Mesenchymal stem cell (in vitro differentiated cells and primary cell): ENCODE data around the gene GUCY2F.

ENCODE experiments used
- DNase-seq: peaks from one replicate; pipeline ENCODE4 v3.0.0-alpha.2; 2013
- H2AFZ ChIP-seq: one replicate; pipeline ENCODE4 v1.6.1; 2013; ENCODE audit warnings: low read depth, mild to moderate bottlenecking, control low read depth, inconsistent platforms, low read length, moderate library complexity
- H2AK5ac ChIP-seq: 2 replicates; pipeline ENCODE4 v1.6.1; 2013; ENCODE audit warnings: low read length, moderate library complexity, mild to moderate bottlenecking, inconsistent platforms; ENCODE audit not compliant: severe bottlenecking
- H2BK120ac ChIP-seq: one replicate; pipeline ENCODE4 v1.6.1; 2013; ENCODE audit warnings: low read depth, mild to moderate bottlenecking, inconsistent platforms, low read length, moderate library complexity
- H2BK12ac ChIP-seq, 2 experiments: one replicate each; pipeline ENCODE4 v1.6.1; 2013; ENCODE audit warnings: inconsistent platforms in 2 of 2, low read length in 2 of 2, mild to moderate bottlenecking in 2 of 2, moderate library complexity in 2 of 2, control low read depth in 1 of 2
- H2BK15ac ChIP-seq: one replicate; pipeline ENCODE4 v1.6.1; 2013; ENCODE audit warnings: mild to moderate bottlenecking, low read depth, inconsistent platforms; ENCODE audit not compliant: poor library complexity, severe bottlenecking
- H2BK5ac ChIP-seq: 2 replicates; pipeline ENCODE4 v1.6.1; 2013; ENCODE audit warnings: low read depth, mild to moderate bottlenecking, low read length, control low read depth, inconsistent platforms; ENCODE audit not compliant: poor library complexity, severe bottlenecking
- H3K14ac ChIP-seq, 2 experiments: one replicate each; pipeline ENCODE4 v1.6.1; 2013; ENCODE audit warnings: inconsistent platforms in 2 of 2, low read length in 2 of 2, control low read depth in 1 of 2, mild to moderate bottlenecking in 1 of 2, moderate library complexity in 1 of 2
- H3K18ac ChIP-seq, 2 experiments: one replicate each; pipeline ENCODE4 v1.6.1; 2013; ENCODE audit warnings: inconsistent platforms in 2 of 2, low read length in 2 of 2, control low read depth in 1 of 2, low read depth in 1 of 2, mild to moderate bottlenecking in 1 of 2
- H3K23ac ChIP-seq, 2 experiments: one replicate each; pipeline ENCODE4 v1.6.1; 2013; ENCODE audit warnings: inconsistent platforms in 2 of 2, low read length in 2 of 2, mild to moderate bottlenecking in 2 of 2, moderate library complexity in 2 of 2, control low read depth in 1 of 2
- H3K27ac ChIP-seq: 2 replicates; pipeline ENCODE4 v1.5.1; 2013; ENCODE audit warnings: mild to moderate bottlenecking, moderate library complexity, low read length, control low read depth, inconsistent platforms; ENCODE audit not compliant: poor library complexity, severe bottlenecking
- H3K27me3 ChIP-seq, 2 experiments: 2 replicates each; pipeline versions ENCODE4 v1.6.1 to v1.7.0; 2013; ENCODE audit warnings: low read length in 2 of 2, mild to moderate bottlenecking in 2 of 2, moderate library complexity in 2 of 2, control low read depth in 1 of 2, inconsistent platforms in 1 of 2; ENCODE audit not compliant: control insufficient read depth in 1 of 2, insufficient read depth in 1 of 2
- H3K36me3 ChIP-seq, 2 experiments: 2 replicates each; pipeline versions ENCODE4 v1.6.1 to v1.7.0; 2013; ENCODE audit warnings: low read length in 2 of 2, control low read depth in 1 of 2, inconsistent platforms in 1 of 2, low read depth in 1 of 2, mild to moderate bottlenecking in 1 of 2; ENCODE audit not compliant: insufficient read depth in 2 of 2, control insufficient read depth in 1 of 2
- H3K4ac ChIP-seq, 2 experiments: one replicate each; pipeline ENCODE4 v1.6.1; 2013; ENCODE audit warnings: inconsistent platforms in 2 of 2, low read length in 2 of 2, mild to moderate bottlenecking in 2 of 2, moderate library complexity in 2 of 2, control low read depth in 1 of 2, low read depth in 1 of 2
- H3K4me1 ChIP-seq: 2 replicates; pipeline ENCODE4 v1.6.1; 2013; ENCODE audit warnings: low read depth, low read length, control low read depth; ENCODE audit not compliant: control insufficient read depth, insufficient read depth
- H3K4me2 ChIP-seq: 2 replicates; pipeline ENCODE4 v1.6.1; 2013; ENCODE audit warnings: low read length, mild to moderate bottlenecking, inconsistent platforms; ENCODE audit not compliant: poor library complexity, severe bottlenecking
- H3K4me3 ChIP-seq, 2 experiments: 2 replicates each; pipeline versions ENCODE4 v1.5.1 to v1.7.0; 2013; ENCODE audit warnings: low read length in 2 of 2, mild to moderate bottlenecking in 2 of 2, control low read depth in 1 of 2, low read depth in 1 of 2; ENCODE audit not compliant: insufficient read depth in 1 of 2
- H3K79me1 ChIP-seq: replicated peaks from 2 replicates; pipeline ENCODE4 v1.6.1; 2013; ENCODE audit warnings: mild to moderate bottlenecking, control low read depth, low read length, inconsistent platforms; ENCODE audit not compliant: poor library complexity, severe bottlenecking
- H3K9ac ChIP-seq: 2 replicates; pipeline ENCODE4 v1.7.0; 2013; ENCODE audit warnings: mild to moderate bottlenecking, low read length, moderate library complexity
- H3K9me3 ChIP-seq: 2 replicates; pipeline ENCODE4 v1.7.0; 2013; ENCODE audit warnings: mild to moderate bottlenecking, low read length; ENCODE audit not compliant: control insufficient read depth
- H4K8ac ChIP-seq: one replicate; pipeline ENCODE4 v1.6.1; 2013; ENCODE audit warnings: inconsistent platforms, mild to moderate bottlenecking, low read length, moderate library complexity
- H4K91ac ChIP-seq: one replicate; pipeline ENCODE4 v1.6.1; 2013; ENCODE audit warnings: mild to moderate bottlenecking, low read length, inconsistent platforms
- WGBS: methylation state at CpG from one replicate; pipeline ENCODE4 v1.1.7; 2013; ENCODE audit warnings: mixed read lengths; 5-methylcytosine and 5-hydroxymethylcytosine counted together

Gene GUCY2F

GRCh38 chrX:109392895-109393294, 89.0 kb downstream of the GUCY2F start:
- DNase-seq = no peak
- no peak overlapping the region for H3K23ac ChIP-seq

GRCh38 chrX:109390556-109390955, 91.3 kb downstream of the GUCY2F start:
- Histone ChIP-seq H3K27ac (no peak overlapping the region), H2AFZ (no peak overlapping the region), H3K4me2 (no peak overlapping the region), H3K9ac (no peak overlapping the region), H4K91ac (no peak overlapping the region), H3K79me1 (no peaks in the 10 kb centered on the region), H3K23ac (no peak overlapping the region), H3K9me3 (no peaks in the 10 kb centered on the region), H2BK120ac (no peak overlapping the region), H3K4me1 (no peaks in the 10 kb centered on the region), H3K36me3 (no peaks in the 10 kb centered on the region), H3K18ac (no peak overlapping the region), H3K4ac (no peak overlapping the region), H2AK5ac (no peak overlapping the region), H3K14ac (no peak overlapping the region), H3K27me3 (peaks cover 0 to 85% of the 10 kb centered on the region in 2 experiments), H3K4me3 (no peak overlapping the region), H2BK5ac (no peak overlapping the region), H4K8ac (no peak overlapping the region), H2BK15ac (no peak overlapping the region), H2BK12ac (no peak overlapping the region)
- WGBS = 92% methylated on average over 1 of the region's 2 CpGs
- DNase-seq = no peak

More at GRCh38 chrX:109392895-109393294, 89.0 kb downstream of the GUCY2F start:
- Histone ChIP-seq H3K4me1 (no peaks in the 10 kb centered on the region), H4K91ac (no peak overlapping the region), H2AFZ (no peak overlapping the region), H3K79me1 (no peaks in the 10 kb centered on the region), H2BK15ac (no peak overlapping the region), H3K4me3 (no peak overlapping the region), H2AK5ac (no peak overlapping the region), H2BK120ac (no peak overlapping the region), H3K9me3 (no peaks in the 10 kb centered on the region), H3K4me2 (no peak overlapping the region), H3K27ac (no peak overlapping the region), H2BK12ac (no peak overlapping the region), H3K14ac (no peak overlapping the region), H3K18ac (no peak overlapping the region), H2BK5ac (no peak overlapping the region), H3K27me3 (peaks cover 0 to 81% of the 10 kb centered on the region in 2 experiments), H3K9ac (no peak overlapping the region), H3K36me3 (no peaks in the 10 kb centered on the region), H3K4ac (no peak overlapping the region), H4K8ac (no peak overlapping the region)
- WGBS = 100% methylated on average over 1 of the region's 5 CpGs

DNA sequence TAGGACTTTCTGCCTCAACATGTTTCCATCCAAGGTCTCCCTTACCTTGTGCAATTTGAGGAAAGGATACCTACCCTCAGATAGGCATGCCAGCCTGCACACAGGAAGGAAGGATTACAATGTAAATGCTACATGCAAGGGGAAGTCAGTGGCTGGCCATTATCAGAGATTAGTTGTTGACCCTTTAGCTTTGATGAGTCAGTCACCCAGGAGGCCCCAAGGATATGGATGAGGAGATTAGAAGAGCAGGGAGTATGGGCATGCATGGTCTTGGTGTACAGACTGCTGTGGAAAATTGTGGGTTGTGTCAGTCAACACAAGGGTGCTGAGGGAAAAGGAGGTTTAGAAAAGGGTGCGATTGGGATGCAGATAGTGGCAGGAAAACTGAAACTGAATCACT, 92.0 kb downstream of the GUCY2F start:
- WGBS = no CpG with 5 or more reads among the region's 1 CpG
- DNase-seq = no peak
- no peak overlapping the region for H3K4me2 ChIP-seq
- no peak overlapping the region for H2AK5ac ChIP-seq
- H3K4me1 ChIP-seq = no peaks in the 10 kb centered on the region
- no peak overlapping the region for H2BK120ac ChIP-seq
- H3K27me3 ChIP-seq = peaks cover 0 to 85% of the 10 kb centered on the region in 2 experiments
- H3K9ac ChIP-seq = no peak overlapping the region
- H2BK5ac ChIP-seq = no peak overlapping the region
- no peak overlapping the region for H3K14ac ChIP-seq
- H3K4ac ChIP-seq = no peak overlapping the region
- no peak overlapping the region for H3K27ac ChIP-seq
- H4K91ac ChIP-seq = no peak overlapping the region
- H2BK15ac ChIP-seq = no peak overlapping the region
- no peak overlapping the region for H3K4me3 ChIP-seq
- H3K79me1 ChIP-seq = no peaks in the 10 kb centered on the region
- no peak overlapping the region for H2AFZ ChIP-seq
- no peaks in the 10 kb centered on the region for H3K36me3 ChIP-seq
- no peak overlapping the region for H3K23ac ChIP-seq
- H2BK12ac ChIP-seq = no peak overlapping the region
- no peaks in the 10 kb centered on the region for H3K9me3 ChIP-seq
- no peak overlapping the region for H3K18ac ChIP-seq
- no peak overlapping the region for H4K8ac ChIP-seq

- H3K4me3 ChIP-seq = no peak overlapping the region
These were observed 97.2 kb downstream of the GUCY2F start for GRCh38 chrX:109384699-109385098.

More at GRCh38 chrX:109384699-109385098, 97.2 kb downstream of the GUCY2F start:
- H3K23ac ChIP-seq = no peak overlapping the region
- no peak overlapping the region for H3K4me2 ChIP-seq
- H3K36me3 ChIP-seq = no peaks in the 10 kb centered on the region
- no peaks in the 10 kb centered on the region for H3K79me1 ChIP-seq
- no peak overlapping the region for H2BK15ac ChIP-seq
- no peak overlapping the region for H2AFZ ChIP-seq
- no peaks in the 10 kb centered on the region for H3K4me1 ChIP-seq
- no peak overlapping the region for H4K8ac ChIP-seq
- H3K14ac ChIP-seq = no peak overlapping the region
- no peak overlapping the region for H3K27ac ChIP-seq
- H2BK120ac ChIP-seq = no peak overlapping the region
- no peak overlapping the region for H3K18ac ChIP-seq
- H2BK12ac ChIP-seq = no peak overlapping the region
- peaks cover 0 to 86% of the 10 kb centered on the region in 2 experiments for H3K27me3 ChIP-seq
- no peaks in the 10 kb centered on the region for H3K9me3 ChIP-seq
- WGBS = 0% methylated on average over 1 of the region's 3 CpGs
- no peak overlapping the region for H3K9ac ChIP-seq
- no peak overlapping the region for H3K4ac ChIP-seq
- no peak overlapping the region for H4K91ac ChIP-seq
- no peak overlapping the region for H2AK5ac ChIP-seq
- no peak overlapping the region for H2BK5ac ChIP-seq
- DNase-seq = peak; percentile 35
